NOMO-1 treated with DMSO at 0.1 percent for 48 hours (cell line): ENCODE results near the gene NTM.

Experiments used
- DNase-seq: peaks from one replicate; lab custom pipeline; 2025; ENCODE audit not compliant: unreplicated experiment; lab: John Stamatoyannopoulos, UW

The NTM gene

DNA sequence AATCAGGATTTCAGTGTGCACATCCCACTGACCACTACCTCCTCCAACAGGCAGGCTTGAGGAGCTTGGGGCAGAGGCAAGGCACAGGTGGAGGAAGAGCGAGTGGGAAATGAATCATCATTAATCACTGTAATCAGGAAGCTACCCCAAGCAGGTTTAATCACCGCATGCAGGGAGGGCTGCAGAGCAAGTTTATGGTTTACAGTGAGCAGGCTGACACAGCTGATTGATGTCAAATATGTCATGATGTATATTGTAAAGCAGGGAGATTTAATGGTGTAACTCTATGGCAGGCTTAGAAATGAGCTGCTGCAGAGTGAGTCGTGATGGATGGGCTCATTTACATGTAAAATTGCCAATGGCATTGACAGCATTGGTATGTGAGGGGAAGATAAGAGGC, 441.0 kb downstream of the NTM start:
- DNase-seq: no peak

DNA sequence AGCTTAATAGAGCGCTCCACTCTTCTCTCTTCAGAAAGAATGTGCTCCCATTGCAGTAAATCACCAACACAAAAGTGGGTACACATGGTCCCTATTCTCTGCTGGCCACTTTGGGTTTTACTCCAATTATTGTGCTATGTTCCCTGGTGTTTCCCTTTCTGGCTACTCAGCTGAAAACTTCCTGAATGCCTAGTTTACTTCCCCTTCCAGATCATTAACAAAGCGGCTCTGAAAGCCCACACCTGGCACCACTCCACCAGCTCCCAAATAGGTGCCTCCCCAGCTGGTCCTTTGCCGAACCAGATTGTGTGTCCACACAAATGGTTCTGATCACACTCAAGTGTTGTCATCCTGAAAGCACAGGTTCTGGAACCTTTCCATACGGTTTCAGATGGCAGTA, 443.7 kb downstream of the NTM start:
- DNase-seq: no peak

DNA sequence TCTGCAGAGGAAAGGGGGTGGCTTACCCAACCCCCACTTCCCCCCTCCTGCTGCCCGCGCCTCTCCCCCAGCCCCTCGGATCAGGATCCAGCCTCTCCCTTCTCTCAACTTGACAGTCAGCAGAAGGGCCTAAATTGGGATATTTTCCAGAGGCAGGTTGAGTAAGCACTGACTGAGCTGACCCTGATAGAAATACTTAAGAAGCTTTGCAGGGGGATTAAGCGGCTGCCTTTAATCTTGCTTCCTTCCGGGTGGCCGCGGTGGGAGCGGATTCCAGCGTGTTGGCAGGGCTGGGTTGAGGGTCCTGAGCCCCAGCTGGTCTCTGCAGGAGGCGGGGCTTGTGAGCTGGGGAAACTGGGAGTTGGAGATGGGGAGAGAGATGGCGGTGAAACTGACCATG, 445.2 kb downstream of the NTM start:
- DNase-seq: no peak

DNA sequence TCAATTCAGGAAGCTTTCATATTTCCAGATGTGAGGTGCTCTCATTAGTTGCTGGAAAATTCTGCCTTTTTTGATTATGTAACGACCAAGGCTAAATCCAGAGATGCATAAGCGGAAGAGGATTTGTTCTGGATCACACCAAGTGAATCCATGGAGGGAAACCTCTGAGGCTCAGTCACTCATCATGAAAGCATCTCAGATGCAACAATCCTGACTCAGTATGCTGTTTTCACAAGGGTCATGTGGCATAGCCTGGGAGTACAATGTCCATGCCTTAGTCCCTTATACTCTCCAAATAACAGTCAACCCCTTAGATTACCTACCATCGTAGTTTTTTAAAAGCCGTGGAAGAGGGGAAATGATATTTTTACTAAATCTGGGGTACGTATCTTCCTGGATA, 445.6 kb downstream of the NTM start:
- no peak for DNase-seq

DNA sequence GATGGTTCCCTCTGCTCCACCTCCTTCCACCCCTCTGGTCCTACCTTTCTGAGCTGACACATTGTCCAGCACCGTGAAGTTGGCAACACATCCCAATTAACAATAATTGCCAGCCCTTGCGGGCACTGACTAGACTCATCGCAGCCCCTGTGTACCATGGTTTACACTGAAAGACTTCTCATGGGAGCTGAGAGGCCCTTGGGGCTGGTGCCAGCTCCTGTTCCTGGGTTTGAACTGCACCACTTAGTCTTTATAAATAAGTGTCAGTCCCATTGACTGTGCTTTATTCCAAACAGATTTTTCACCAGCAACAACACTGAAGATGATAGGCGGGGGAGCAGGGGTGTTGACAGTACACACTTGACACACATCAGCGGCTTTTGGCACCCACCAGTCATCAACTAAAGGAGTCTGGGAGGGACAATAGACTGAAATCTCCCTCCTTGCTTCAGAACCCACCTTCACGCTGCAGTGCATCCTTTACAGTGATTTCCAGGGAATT, 447.3 kb downstream of the NTM start:
- no peak for DNase-seq

DNA sequence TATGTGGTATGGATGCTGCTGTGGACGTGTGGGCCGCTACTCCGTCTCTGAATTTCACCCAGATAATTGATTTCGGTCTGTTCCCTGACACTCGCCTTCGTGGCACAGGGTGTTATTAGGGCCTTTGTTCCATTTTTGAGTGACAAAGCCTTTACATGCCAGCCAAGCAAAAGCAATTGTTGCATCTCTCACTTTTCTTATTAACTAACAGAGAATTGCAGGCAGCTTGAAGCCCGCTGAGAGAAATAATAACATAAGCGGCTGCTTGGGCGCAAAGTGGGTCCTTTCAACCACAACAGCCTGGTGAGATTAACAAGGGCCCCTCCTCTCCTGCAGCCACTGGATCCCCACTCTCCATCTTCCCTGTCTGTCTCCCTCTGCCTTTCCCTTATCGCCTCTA, 449.4 kb downstream of the NTM start:
- no peak for DNase-seq

DNA sequence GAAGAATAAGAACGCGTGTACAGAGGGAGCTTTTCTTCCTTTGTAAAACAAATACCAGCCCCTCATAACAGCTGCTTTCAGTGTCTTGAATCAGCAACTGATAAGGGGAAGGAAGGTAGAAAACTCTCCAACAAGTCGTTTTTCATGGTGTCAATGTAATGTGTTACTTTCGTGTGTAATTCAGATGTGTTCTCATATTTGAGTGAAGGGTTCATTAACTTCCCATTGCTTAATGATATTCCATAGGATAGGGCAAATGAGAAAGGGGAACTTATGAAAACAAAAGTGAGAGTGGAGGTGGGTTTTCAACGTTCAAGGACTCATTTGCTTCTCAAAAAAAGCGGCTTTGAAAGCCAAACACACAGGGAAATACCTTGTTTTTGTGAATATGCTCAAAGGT, 452.1 kb downstream of the NTM start:
- peak; percentile 82 for DNase-seq

DNA sequence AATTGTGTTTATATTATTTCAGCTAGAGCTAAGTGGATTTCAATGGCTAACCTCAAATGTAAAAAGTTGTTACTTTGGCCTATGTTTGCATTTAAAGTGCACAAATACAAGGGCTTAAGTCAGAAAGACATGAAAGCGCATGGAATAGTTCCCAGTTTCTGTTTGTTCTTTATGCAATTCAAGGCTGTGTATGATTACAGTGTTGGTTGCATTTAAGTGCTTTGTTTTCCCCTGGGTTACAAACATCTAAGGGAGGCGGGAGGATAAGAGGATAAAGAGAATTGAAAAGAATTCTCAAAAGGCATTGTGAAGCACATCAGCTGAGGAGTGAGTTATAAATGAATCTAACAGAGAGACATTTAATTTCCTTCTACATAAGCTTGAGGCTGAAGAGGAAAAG, 453.4 kb downstream of the NTM start:
- DNase-seq: no peak

DNA sequence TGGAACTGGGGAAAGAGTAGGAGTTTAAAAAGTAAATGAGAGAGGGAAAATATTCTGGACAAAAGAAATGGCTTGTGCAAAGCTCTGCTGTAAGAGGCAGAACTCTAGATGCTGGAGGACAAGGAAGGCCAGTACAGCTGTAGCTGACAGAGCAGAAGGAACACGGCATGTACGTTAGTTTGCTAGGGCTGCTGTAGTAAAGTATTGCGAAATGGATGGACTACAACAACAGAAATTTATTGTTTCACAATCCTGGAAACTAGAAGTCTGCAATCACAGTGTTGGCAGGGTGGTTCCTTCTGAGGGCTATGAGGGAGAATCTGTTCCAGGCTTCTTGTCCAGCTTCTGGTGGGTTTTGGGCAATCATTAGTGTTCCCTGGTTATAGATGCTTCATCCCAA, 454.4 kb downstream of the NTM start:
- peak; percentile 95 for DNase-seq

DNA sequence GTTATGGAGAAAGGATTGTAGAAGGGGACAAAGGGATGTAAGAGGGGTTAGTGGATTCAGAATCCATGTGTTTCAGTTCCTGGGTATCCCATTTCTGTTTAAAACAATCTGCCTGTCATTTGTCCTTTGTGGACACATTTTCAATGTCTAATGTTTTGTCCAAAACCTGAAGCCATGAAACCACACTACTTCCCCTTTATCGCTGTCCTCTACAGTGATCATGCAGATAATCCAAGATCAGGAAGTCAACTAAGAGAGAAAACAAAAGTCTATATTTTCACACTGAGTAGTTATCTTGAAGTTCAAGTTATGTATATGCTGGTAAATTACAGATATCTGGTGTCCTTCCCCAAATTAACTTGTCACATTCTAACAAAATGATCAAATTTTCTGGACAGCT, 457.0 kb downstream of the NTM start:
- DNase-seq: peak; percentile 86

DNA sequence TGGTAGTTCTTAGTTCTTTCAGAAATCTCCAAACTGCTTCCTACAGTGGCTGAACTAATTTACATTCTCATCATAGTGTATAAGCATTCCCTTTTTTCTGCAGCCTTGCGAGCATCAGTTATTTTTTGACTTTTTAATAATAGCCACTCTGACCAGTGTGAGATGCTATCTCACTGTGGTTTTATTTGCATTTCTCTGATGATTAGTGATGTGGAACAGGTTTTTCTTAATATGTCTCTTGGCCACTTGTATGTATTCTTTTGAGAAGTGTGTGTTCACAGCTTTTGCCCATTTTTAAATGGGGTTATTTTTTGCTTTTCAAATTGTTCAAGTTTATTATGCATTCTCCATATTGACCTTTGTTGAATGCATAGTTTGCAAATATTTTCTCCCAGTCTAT, 459.3 kb downstream of the NTM start:
- DNase-seq: no peak

DNA sequence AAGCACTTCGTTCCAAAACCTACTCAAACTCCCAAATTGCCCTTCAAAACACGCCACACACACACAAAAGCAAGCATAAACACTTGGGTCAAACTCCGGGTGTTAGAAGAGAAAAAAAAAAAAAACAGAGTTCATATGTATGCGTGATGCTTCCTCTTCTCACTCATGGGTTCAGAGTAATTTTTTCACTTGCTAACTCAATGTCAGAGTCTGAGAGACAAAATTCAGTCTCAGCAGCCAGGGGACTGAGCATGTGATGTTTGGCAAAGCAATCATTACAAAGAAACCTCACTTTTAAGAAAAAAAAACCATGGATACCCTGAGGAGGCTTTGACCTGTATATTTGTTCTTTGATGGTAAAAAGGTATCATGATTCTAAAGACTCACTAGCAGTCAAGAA, 461.7 kb downstream of the NTM start:
- DNase-seq: no peak

DNA sequence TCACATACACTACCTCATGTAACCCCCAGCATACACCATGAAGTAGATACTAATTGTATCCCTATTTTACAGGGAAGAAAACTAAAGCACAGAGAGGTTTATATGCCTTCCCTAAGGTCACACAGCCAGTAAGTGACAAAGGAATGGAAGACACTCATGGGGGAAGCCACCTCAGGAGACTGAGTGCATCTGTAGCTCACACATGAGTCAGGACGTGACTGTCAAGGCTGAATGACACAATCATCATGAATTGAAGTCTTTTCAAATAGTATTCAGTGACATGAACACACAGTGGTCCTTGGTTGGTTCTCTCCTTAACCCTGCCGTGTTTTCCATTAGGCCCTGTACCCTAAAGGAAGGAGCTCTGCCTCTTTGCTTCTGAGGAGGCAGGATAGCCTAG, 463.0 kb downstream of the NTM start:
- peak; percentile 55 for DNase-seq

DNA sequence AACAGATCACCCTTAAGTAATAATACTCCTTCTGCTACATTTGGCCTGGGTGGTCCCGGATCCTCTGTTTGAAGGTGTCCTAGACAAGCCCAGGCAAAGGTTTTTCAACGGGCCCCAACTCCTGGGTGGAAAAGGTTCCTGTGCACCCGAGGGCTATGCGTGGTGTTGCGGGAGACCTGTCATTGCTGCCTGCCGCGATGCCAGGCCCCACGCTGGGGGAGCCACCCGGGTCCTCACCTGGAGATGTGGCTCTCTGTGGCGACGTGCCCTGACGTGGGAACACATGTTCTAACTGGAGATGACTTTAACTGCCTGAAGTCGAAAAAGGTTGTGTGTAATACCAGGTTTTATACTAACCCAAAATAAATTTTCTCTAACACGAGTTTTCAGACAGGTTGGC, 467.1 kb downstream of the NTM start:
- no peak for DNase-seq

DNA sequence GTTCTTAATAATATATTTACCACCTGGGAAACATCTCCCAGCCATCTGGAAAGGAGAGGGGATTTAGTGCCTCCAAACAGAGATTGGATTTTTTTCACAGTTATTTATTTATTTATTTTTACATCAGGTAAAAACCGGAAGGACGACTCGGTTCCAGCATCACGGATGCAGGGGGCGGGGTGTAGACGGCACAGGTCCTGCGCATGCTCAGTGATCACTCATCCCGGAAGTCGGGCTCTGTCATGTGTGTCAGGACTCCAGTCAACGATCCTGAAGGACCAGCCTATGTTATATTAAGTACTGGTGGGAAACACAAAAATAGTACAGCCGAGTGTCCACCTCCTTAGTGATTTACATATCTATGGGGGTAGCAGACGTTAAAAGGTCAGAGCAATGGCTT, 467.6 kb downstream of the NTM start:
- DNase-seq: no peak

DNA sequence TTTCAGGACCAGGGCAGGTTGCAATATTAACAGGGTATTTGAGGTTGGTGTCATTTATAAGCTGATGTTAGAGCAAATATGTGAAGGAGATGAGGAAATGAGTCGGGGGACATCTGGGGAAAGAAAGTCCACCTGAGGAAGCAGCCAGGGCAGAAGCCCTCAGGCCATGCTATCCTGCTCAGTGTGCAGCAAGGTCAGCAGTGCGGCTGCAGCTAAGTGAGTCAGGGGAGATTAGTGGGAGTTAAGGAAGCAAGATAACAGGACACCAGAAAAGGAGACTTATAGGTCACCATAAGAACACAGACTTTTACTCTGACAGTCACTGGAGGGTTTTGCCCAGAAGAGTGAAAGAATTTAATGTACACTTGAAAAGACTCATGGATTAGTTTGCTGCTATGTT, 468.9 kb downstream of the NTM start:
- no peak for DNase-seq

DNA sequence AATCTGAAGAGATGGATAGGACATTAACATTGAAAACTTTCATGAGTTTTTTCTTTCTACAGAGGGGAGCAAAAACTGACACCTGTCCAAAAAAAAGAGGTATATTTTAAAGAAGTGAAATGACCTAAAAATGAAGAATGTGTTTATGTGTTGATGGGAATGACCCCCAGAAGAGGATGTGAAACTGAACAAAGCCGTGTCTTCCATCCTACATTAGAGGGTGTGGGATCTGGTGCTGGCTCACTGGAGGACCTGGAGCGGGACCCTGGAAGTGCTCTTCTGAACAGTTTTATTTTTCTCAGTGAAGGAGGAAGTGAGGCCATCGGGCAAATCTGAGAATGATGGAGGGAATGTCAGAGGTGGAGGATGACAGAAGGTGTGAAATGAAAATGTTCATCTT, 470.1 kb downstream of the NTM start:
- DNase-seq: peak; percentile 19

DNA sequence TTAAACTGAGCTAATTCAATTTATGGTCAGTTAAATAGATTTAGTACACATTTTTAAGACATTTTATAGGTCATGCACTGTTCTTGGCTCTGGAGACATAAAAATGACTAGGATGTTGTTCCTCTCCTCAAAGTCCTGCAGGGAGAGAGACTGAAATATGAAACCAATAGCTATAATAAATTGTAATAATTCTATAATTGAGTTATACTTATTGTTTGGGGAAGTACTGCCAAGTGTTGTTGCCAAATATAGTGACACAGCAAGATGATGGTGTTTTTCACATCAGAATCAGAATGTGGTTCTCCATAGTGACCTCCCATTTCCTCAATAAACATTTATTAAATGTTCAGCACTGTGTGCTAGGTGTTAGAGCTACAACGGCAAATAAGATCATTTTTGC, 470.6 kb downstream of the NTM start:
- peak; percentile 71 for DNase-seq

DNA sequence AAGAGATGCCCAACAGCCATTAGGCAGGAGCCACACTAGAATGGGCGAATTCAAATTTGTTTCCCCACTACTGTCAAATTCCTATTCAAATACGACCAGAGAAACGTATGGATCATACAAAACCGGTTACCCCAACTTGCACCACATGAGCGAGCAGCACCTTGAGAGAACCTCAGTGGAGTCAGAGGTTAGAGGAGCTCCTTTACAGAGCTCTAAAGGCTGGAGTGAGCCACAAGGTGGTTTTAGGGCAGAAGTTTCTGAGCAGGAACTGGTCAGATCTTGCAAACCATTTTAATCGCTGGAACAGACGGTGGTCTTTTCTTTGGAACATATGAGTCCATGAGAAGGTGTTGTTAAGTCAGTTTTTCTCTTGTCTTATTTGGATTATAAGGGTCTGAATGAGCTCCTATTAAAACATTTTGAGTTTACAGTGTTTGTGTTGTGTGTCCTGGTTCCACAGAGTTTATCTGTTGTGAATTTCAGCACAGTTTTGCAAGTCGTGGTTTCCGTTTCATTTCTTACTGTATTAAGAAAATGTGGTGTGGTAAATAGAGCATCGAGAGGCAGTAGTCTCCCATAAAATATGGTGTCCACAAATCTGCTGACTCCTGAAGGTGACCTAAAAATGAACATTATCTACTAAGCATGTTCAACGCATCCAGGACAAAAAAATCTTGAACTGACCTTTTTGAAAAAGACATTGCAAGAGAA, 471.7 kb downstream of the NTM start:
- peak; percentile 55 for DNase-seq

DNA sequence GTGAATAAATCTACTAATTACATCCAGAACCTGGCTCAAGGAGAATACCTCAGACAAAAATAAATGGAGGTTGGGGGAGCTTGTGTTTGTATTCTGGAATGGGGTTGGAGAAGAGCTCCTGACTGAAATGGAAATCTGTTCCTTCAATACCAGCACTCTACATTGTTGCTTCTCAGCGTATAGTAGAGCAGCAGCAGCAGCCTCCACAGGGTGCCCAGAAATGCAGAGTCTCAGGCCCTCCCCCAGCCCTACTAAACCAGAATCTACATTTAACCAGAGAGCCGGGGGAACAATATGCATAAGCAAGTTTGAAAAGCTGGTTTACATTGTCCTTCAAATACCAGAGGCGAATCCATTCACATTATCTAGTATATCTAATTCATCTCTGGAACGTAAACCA, 474.8 kb downstream of the NTM start:
- DNase-seq: no peak

DNA sequence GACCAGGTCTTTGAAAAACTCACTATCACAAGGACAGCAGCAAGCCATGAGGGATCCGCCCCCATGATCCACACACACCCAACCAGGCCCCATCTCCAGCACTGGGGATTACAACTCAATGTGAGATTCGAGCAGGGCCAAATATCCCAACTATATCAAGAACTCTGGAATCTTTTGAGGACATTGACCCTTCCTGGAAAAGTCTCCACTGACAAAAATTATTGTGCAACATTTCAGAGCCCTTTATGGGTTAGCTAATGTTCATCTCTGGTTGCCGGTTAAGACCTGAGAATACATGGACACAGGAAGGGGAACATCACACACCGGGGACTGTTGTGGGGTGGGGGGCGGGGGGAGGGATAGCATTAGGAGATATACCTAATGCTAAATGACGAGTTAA, 479.1 kb downstream of the NTM start:
- DNase-seq: no peak

DNA sequence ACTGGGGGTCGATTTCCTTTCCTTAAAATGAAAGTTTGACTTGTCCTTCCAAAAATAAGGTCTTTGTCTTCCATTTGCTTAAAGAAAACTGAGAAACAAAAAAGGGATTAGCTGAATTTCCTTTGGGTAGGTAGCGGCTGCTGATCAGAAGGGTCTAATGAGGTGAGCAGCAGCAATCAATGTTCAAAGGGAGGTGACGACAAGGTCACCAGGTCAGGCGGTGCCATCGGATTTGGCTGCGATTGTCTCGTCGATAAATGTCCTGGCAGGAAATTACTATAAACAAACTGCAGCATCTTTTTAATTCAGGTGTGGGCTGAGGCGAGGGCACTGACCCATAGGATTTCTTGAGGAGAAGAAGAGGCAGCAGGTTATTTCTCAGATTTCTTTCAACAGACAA, 480.1 kb downstream of the NTM start:
- no peak for DNase-seq

DNA sequence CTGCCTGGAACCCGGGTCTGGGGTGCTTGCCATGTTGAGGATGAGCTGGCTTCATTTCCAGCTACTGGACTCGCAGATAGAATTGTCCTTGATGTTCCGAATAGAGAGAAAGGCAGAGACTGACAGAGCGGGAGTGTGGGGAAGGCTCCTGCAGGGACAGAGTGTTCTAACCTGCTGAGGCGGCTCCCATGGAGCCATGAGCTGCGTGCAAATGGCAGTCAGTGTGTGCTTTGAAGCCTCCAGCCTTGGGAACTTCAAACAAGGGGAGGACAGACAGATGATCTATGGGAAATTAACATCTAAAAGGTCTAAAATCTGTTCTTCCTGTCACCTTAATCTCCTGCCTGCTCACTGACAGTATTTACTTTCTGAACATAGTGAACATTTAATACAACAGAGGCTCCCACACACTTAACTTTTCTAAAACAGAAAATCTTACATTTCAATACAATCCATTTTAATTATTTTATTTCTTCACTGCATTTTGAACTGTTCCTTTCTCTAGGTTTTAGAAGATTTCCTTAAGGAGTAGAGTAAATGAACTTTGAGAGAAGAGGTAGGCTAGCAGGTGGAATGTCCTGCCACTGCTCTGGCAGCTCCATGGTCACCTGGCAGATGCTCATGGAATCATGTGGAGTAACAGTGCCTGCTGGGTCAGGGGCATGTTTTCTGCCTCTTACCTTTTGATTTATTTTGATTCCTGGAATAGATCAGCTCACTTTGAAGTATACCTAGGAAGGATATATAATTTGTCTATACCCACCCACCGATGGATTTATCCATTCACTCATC, 481.7 kb downstream of the NTM start:
- no peak for DNase-seq
